ENCODE results near the gene UVRAG.

GRCh38 chr11:75800136-75800675 is 14.8 kb upstream of the UVRAG start:
- TF ChIP-seq POLR2AphosphoS5 (IDR thresholded peaks at IDR 0.05; ENCODE audit: low read depth, low read length) = no peak
- TF ChIP-seq CTCF (IDR thresholded peaks at IDR 0.05) = no peak
- TF ChIP-seq SIN3A (IDR thresholded peaks at IDR 0.05; ENCODE audit: borderline replicate concordance, insufficient read depth, low read depth, low read length) = no peak
- TF ChIP-seq REST (IDR thresholded peaks at IDR 0.05; ENCODE audit: insufficient read depth in 1 of 2, low read depth in 2 of 2, low read length in 1 of 2) = no peak

Data from Panc1 (cell line).